OCI-LY1 (cell line): ENCODE measurements around the gene CACNB1.

ENCODE experiments used
- H2AFZ ChIP-seq: fragments of 200-600 bp; sonication (generic), shearing (Covaris generic); 2 replicates; pipeline ENCODE4 v1.6.0; 2014; ENCODE audit warnings: antibody characterized with exemption, mild to moderate bottlenecking, low read length
- H3F3A ChIP-seq: fragments of 200-600 bp; sonication (generic), shearing (Covaris generic); 2 replicates; pipeline ENCODE4 v1.6.0; 2014; ENCODE audit warnings: mild to moderate bottlenecking, antibody characterized with exemption, low read length, moderate library complexity; ENCODE audit not compliant: insufficient read depth
- H3K27ac ChIP-seq: fragments of 200-600 bp; sonication (generic); 2 replicates; pipeline ENCODE4 v1.5.1; 2014; ENCODE audit warnings: low read length, mixed run types, mild to moderate bottlenecking, low read depth; ENCODE audit not compliant: poor library complexity, severe bottlenecking
- H3K27me3 ChIP-seq: fragments of 200-600 bp; sonication (generic); 2 replicates; pipeline ENCODE4 v1.6.0; 2014; ENCODE audit warnings: antibody characterized with exemption, mild to moderate bottlenecking, low read length, moderate library complexity; ENCODE audit not compliant: insufficient read depth
- H3K36me3 ChIP-seq: fragments of 200-600 bp; sonication (generic); 2 replicates; pipeline ENCODE4 v1.6.1; 2014; ENCODE audit warnings: mild to moderate bottlenecking, antibody characterized with exemption, low read length, moderate library complexity, mixed read lengths; ENCODE audit not compliant: insufficient read depth
- H3K4me1 ChIP-seq: fragments of 200-600 bp; sonication (generic); 2 replicates; pipeline ENCODE4 v1.5.1; 2014; ENCODE audit warnings: mild to moderate bottlenecking, low read length, moderate library complexity; ENCODE audit not compliant: insufficient read depth, severe bottlenecking
- H3K4me2 ChIP-seq: fragments of 200-600 bp; sonication (generic), shearing (Covaris generic); 2 replicates; pipeline ENCODE4 v1.6.1; 2014; ENCODE audit warnings: low read length
- H3K4me3 ChIP-seq: fragments of 200-600 bp; sonication (generic); 2 replicates; pipeline ENCODE4 v1.5.1; 2014; ENCODE audit warnings: low read length, low read depth, mild to moderate bottlenecking, mixed read lengths; ENCODE audit not compliant: poor library complexity, severe bottlenecking
- H3K79me2 ChIP-seq: fragments of 200-600 bp; shearing (Covaris generic); 2 replicates; pipeline ENCODE4 v1.6.1; 2016; ENCODE audit warnings: mixed run types, low read length, mixed read lengths; ENCODE audit not compliant: insufficient read depth
- H3K9ac ChIP-seq: fragments of 200-600 bp; sonication (generic), shearing (Covaris generic); 2 replicates; pipeline ENCODE4 v1.6.1; 2014; ENCODE audit warnings: mild to moderate bottlenecking, low read length, mixed read lengths
- H3K9me2 ChIP-seq: fragments of 200-600 bp; sonication (generic), shearing (Covaris generic); 2 replicates; pipeline ENCODE4 v1.6.1; 2014; ENCODE audit warnings: low read depth, mild to moderate bottlenecking, low read length, mixed read lengths
- H3K9me3 ChIP-seq: fragments of 200-600 bp; shearing (Covaris generic); 2 replicates; pipeline ENCODE4 v1.6.1; 2014; ENCODE audit warnings: low read length, mixed read lengths
- H4K20me1 ChIP-seq: fragments of 200-600 bp; sonication (generic), shearing (Covaris generic); 2 replicates; pipeline ENCODE4 v1.6.0; 2016; ENCODE audit warnings: mild to moderate bottlenecking, low read length; ENCODE audit not compliant: insufficient read depth
- CTCF ChIP-seq: fragments of 200-600 bp; sonication (generic), shearing (Covaris generic); IDR thresholded peaks from 2 replicates; pipeline ENCODE4 v1.5.1; 2017; ENCODE audit warnings: mild to moderate bottlenecking, antibody characterized with exemption, low read length, moderate library complexity, mixed read lengths
- EZH2 ChIP-seq: fragments of 200-600 bp; sonication (generic), shearing (Covaris generic); IDR thresholded peaks from 2 replicates; pipeline ENCODE4 v1.8.0; 2017; ENCODE audit warnings: borderline replicate concordance, mixed run types, mild to moderate bottlenecking, antibody characterized with exemption, low read length, moderate library complexity, mixed read lengths

The CACNB1 gene

GRCh38 chr17:39153599-39154051 is 43.8 kb downstream of the CACNB1 start:
- Histone ChIP-seq H3K9ac (peak overlapping the region; percentile 78), H2AFZ (peak overlapping the region; percentile 17; the same call in 1 of the 2 replicates), H3K79me2 (no peaks in the 10 kb centered on the region), H3K36me3 (no peaks in the 10 kb centered on the region), H4K20me1 (no peaks in the 10 kb centered on the region), H3K27ac (peak overlapping the region; percentile 50), H3K9me2 (no peaks in the 10 kb centered on the region), H3K4me2 (peak overlapping the region; percentile 87), H3K9me3 (no peaks in the 10 kb centered on the region), H3K4me3 (peak overlapping the region; percentile 78), H3F3A (no peaks in the 10 kb centered on the region), H3K27me3 (peaks cover 14% of the 10 kb centered on the region), H3K4me1 (peaks cover 22% of the 10 kb centered on the region)
- TF ChIP-seq EZH2 (no peak), CTCF (no peak)

DNA sequence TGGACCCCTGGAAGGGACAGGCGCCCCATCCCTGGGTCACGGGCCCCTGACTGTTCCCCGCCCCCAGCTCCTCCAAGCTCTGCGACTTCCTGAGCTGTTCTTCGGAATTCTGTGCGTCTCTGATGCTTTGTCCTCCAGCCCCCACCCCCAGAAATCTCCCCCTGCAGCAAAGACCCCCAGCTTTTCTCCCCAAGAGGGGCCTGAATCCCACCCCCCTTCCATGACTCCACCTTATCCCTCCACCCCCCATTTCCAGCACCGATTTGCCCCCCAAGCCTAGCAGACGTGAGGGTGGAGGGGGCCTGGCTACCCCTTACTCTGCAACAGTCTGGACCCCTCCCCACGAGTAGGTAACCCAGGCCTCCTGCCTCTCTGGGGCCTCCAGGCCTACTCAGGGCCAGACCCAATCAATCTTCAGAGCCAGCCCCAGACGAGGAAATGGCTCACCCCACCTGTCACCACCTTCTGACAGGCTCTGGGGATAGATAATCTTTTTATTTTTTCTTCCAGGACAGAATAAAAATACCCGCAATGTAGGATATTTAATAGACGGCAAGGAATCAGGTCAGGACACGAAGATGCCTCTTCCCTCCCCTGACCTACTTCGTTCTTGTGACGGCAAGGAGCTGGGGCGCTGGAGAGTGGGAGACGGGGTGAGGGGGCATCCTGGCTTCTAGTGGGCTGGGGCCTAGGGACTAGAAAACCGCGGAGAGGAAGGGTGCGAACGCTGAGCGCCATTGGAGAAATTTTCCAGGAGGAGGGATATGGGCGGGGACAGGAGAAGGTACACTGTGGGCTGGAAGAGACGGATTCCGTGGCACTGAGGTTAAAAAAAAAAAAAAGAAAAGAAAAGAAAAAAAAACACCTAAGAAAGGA is 45.3 kb downstream of the CACNB1 start:
- Histone ChIP-seq H3K27ac (no peak overlapping the region), H3K9ac (no peak overlapping the region; the same call in 1 of the 2 replicates), H3K36me3 (no peaks in the 10 kb centered on the region), H3K4me3 (peak overlapping the region; percentile 78), H2AFZ (no peak overlapping the region), H3K9me3 (no peaks in the 10 kb centered on the region), H3K4me1 (peaks cover 22% of the 10 kb centered on the region), H3K9me2 (no peaks in the 10 kb centered on the region), H3K4me2 (peak overlapping the region; percentile 87), H3K27me3 (peaks cover 14% of the 10 kb centered on the region), H3F3A (no peaks in the 10 kb centered on the region), H4K20me1 (no peaks in the 10 kb centered on the region), H3K79me2 (no peaks in the 10 kb centered on the region)
- TF ChIP-seq EZH2 (no peak), CTCF (no peak)

DNA sequence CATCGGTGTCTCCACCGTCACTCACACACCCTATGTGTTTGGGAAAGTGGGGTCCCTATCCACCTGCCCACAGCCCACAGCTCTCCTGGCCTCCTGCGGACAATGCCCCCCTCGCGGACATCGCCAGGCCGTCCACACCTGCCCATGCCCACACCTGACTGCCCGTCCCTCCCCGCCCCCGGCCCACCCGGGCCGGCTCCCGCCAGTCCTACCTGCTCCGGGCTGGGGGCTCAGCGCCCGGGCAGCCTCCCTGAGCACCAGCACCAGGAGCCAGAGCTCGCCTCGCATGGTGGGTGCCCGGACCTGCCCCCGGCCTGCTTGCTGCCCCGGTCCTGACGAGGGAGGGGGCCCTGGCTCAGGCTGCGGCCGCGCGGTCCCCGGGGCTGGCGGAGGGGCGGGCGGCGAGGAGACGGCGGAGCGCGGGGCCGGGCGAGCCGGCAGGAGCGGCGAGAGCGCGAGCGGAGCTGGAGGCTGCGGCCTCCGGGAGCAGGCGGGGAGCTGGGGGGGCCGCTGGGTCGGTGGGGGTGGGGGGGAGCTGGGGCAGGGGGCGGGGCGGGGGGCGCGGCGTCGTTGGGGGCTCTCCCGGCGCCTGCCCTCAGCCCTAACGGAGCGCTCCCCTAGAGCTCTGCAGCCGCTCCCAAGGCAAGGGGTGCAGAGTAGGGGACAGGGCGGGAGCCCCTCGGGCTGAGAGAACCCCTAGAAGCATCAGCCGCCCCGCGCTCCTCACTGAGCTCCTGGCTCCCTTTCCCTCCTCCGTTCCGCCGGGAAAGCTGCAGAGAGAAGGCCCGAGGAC is 46.1 kb downstream of the CACNB1 start, which contains the start of gene PLXDC1:
Gene PLXDC1 (minus strand): TSS at position 488 of the 793 bp plus-strand sequence. CDS start 200 bp downstream, at position 288.
- Histone ChIP-seq H2AFZ (no peak within 1 kb of the TSS), H3K4me3 (peak within 1 kb of the TSS; percentile 78)

More for the DNA sequence above, 46.1 kb downstream of the CACNB1 start, which contains the start of gene PLXDC1:
- Histone ChIP-seq H3K27me3 (peaks cover 14% of the 10 kb centered on the region), H3K4me2 (peak within 1 kb of the TSS; percentile 87; the same call in 1 of the 2 replicates), H3K9me2 (no peaks in the 10 kb centered on the region), H3K4me1 (peaks cover 22% of the 10 kb centered on the region), H3K9me3 (no peaks in the 10 kb centered on the region), H3K27ac (no peak within 1 kb of the TSS), H3F3A (no peaks in the 10 kb centered on the region), H3K79me2 (no peaks in the 10 kb centered on the region), H3K36me3 (no peaks in the 10 kb centered on the region), H4K20me1 (no peaks in the 10 kb centered on the region), H3K9ac (no peak within 1 kb of the TSS; the same call in 1 of the 2 replicates)
- TF ChIP-seq CTCF, result no peak
- no peak for TF ChIP-seq EZH2
